ENCODE measurements around the gene APBA1. TPM values are rescaled to one million over a fixed set of nuclear protein-coding genes. Genes with fewer than 3 reads are reported as not detected.

The APBA1 gene
- polyA plus RNA-seq, 3 donors, result 1.6 TPM; not detected in 2

DNA sequence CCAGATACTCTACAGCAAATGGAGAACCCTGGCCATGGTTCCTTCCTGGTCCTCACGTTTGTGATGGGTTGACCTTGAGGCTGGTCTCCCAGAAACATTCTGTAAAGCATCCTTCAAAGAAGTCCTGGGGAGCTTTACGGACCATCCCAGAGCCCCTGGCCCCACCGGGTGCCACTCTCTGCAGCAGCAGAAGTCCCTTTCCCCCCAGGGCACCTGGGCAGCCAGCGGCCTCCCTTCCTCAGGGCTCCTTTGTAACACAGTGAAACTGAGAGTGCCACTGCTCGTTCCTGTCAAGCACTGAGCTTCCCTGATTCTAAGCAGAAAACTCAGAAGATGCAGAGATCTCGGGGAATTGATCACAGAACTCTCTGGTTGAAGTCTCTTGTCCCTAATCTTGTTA is 242.9 kb downstream of the APBA1 start:
- Histone ChIP-seq H3K36me3 (replicated peaks in 1 of 2; ENCODE audit: control insufficient read depth in 1 of 2, insufficient read depth in 2 of 2, low read length in 2 of 2) (no peaks in the 10 kb centered on the region), H3K27me3 (ENCODE audit: control insufficient read depth in 2 of 2, insufficient read depth in 2 of 2, low read length in 2 of 2) (no peaks in the 10 kb centered on the region), H3K79me2 (ENCODE audit: insufficient read depth, low read length) (no peaks in the 10 kb centered on the region), H3K9me3 (replicated peaks in 1 of 2; ENCODE audit: control insufficient read depth in 1 of 2, insufficient read depth in 1 of 2, low read length in 2 of 2) (no peaks in the 10 kb centered on the region), H4K20me1 (ENCODE audit: insufficient read depth, low read length) (no peaks in the 10 kb centered on the region), H2AFZ (ENCODE audit: insufficient read depth, low read depth, low read length, poor library complexity, severe bottlenecking) (no peak overlapping the region), H3K4me1 (ENCODE audit: control insufficient read depth in 1 of 2, insufficient read depth in 2 of 2, low read length in 2 of 2) (no peaks in the 10 kb centered on the region), H3K4me2 (replicated peaks; ENCODE audit: extremely low read depth, low read length, poor library complexity, severe bottlenecking) (no peak overlapping the region), H3K27ac (ENCODE audit: low read depth in 1 of 2, low read length in 2 of 2) (no peak overlapping the region), H3K9ac (ENCODE audit: insufficient read depth, low read length, poor library complexity, severe bottlenecking) (no peak overlapping the region), H3K4me3 (replicated peaks in 1 of 3; ENCODE audit: low read depth in 2 of 3, low read length in 3 of 3) (no peak overlapping the region)
- Mint-ChIP-seq H3K36me3 (no peaks in the 10 kb centered on the region), H3K9me3 (peaks cover 0 to 5% (median 0%) of the 10 kb centered on the region in 7 donors), H3K27ac (no peak overlapping the region), H3K27me3 (ENCODE audit: low read depth in 3 of 3) (peaks cover 0 to 1% (median 1%) of the 10 kb centered on the region in 3 donors), H3K4me1 (no peaks in the 10 kb centered on the region), H3K4me3 (no peak overlapping the region)
- DNase-seq, result no peak
- intact Hi-C loops (cut with micrococcal nuclease), result no loop called here
- WGBS (ENCODE audit: insufficient coverage), result 98% methylated on average over 5 of the region's 6 CpGs
- TF ChIP-seq, protein P1, sequence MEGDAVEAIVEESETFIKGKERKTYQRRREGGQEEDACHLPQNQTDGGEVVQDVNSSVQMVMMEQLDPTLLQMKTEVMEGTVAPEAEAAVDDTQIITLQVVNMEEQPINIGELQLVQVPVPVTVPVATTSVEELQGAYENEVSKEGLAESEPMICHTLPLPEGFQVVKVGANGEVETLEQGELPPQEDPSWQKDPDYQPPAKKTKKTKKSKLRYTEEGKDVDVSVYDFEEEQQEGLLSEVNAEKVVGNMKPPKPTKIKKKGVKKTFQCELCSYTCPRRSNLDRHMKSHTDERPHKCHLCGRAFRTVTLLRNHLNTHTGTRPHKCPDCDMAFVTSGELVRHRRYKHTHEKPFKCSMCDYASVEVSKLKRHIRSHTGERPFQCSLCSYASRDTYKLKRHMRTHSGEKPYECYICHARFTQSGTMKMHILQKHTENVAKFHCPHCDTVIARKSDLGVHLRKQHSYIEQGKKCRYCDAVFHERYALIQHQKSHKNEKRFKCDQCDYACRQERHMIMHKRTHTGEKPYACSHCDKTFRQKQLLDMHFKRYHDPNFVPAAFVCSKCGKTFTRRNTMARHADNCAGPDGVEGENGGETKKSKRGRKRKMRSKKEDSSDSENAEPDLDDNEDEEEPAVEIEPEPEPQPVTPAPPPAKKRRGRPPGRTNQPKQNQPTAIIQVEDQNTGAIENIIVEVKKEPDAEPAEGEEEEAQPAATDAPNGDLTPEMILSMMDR (IDR thresholded peaks at IDR 0.05), result no peak

DNA sequence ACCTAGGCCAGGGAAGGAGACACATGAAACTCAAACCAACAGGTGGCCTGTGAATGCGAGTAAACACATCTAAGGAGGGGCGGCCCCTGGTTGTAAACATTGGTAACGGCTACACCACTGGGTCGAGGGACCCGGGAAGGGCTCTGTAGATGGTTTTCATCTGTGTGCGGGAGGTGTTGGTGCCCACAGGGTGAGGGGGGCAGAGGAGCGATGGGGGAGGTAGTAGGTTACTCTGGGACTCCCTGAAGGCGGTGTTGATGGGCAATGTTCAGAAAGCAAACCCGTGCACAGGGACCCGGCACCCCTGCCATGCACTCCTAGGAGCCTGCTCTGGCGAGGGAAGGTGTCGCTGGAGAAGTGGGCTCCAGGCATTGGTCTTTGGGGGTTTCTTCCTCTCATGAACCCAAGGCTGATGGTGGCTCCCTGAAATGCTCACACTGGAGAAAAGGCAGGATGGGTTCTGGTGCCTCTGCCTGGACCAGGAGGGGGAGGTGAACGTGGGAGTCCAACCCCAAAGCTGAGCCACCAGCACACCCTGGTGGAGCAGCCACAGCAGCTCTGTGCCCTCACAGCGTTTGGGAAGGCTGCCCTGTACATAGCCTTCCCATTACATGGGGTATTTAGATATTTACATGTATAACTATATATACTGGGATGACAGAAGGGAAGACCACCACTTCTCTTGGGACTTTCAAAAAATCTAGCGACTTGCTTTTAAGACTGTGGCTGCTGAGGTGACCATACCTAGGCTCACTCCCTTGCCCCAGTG is 244.0 kb downstream of the APBA1 start:
- Histone ChIP-seq H4K20me1 (ENCODE audit: insufficient read depth, low read length) (no peaks in the 10 kb centered on the region), H3K4me3 (replicated peaks in 1 of 3; ENCODE audit: low read depth in 2 of 3, low read length in 3 of 3) (no peak overlapping the region), H3K79me2 (ENCODE audit: insufficient read depth, low read length) (no peaks in the 10 kb centered on the region), H3K9ac (ENCODE audit: insufficient read depth, low read length, poor library complexity, severe bottlenecking) (no peak overlapping the region), H3K9me3 (replicated peaks in 1 of 2; ENCODE audit: control insufficient read depth in 1 of 2, insufficient read depth in 1 of 2, low read length in 2 of 2) (no peaks in the 10 kb centered on the region), H3K4me2 (replicated peaks; ENCODE audit: extremely low read depth, low read length, poor library complexity, severe bottlenecking) (no peak overlapping the region), H3K27me3 (ENCODE audit: control insufficient read depth in 2 of 2, insufficient read depth in 2 of 2, low read length in 2 of 2) (no peaks in the 10 kb centered on the region), H3K27ac (ENCODE audit: low read depth in 1 of 2, low read length in 2 of 2) (no peak overlapping the region), H3K4me1 (ENCODE audit: control insufficient read depth in 1 of 2, insufficient read depth in 2 of 2, low read length in 2 of 2) (no peaks in the 10 kb centered on the region), H3K36me3 (replicated peaks in 1 of 2; ENCODE audit: control insufficient read depth in 1 of 2, insufficient read depth in 2 of 2, low read length in 2 of 2) (no peaks in the 10 kb centered on the region), H2AFZ (ENCODE audit: insufficient read depth, low read depth, low read length, poor library complexity, severe bottlenecking) (no peak overlapping the region)
- Mint-ChIP-seq H3K4me1 (no peaks in the 10 kb centered on the region), H3K27me3 (ENCODE audit: low read depth in 3 of 3) (peaks cover 0 to 2% (median 1%) of the 10 kb centered on the region in 3 donors), H3K36me3 (no peaks in the 10 kb centered on the region), H3K27ac (no peak overlapping the region), H3K4me3 (no peak overlapping the region), H3K9me3 (peaks cover 0 to 5% (median 0%) of the 10 kb centered on the region in 7 donors)
- intact Hi-C loops (cut with micrococcal nuclease), result no loop called here
- DNase-seq, result no peak
- 94% methylated on average over 13 of the region's 15 CpGs for WGBS (ENCODE audit: insufficient coverage)
- TF ChIP-seq, protein P1 (IDR thresholded peaks at IDR 0.05), result no peak
